GM21825 (cell line): ENCODE measurements around the gene MALT1.

Experiments used
- ATAC-seq: cut with Tn5 transposase; IDR thresholded peaks from one replicate; pipeline ENCODE4 v1.9.1; 2021; ENCODE audit warnings: mild to moderate bottlenecking, moderate library complexity; ENCODE audit not compliant: unreplicated experiment

MALT1 gene

DNA sequence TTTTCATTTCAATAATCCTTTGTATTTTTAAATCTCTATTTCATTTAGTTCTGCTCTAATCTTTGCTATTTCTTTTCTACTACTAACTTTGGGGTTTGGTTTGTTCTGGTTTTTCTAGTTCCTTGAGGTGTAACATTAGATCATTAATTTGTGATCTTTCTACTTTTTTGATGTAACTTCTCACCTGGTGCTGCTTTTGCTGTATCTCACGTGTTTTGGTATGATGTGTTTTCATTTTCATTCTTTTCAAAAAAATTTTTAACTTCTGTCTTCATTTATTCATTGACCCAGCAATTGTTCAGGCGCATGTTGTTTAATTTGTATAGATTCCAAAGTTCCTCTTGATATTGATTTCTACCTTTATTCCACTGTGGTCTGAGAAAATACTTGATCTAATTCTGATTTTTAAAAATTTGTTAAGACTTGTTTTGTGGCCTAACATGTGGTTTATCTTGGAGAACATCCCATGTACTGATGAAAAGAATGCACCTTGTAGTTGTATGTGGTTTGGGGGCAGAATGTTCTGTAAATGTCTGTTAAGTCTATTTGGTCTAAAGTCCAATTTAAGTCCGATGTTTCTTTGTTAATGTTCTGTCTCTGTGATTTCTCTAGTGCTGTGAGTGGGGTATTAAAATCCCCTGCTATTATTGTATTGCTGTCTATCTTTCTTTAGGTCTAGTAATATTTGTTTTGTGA lies 17.3 kb upstream of the MALT1 start:
- no peak for ATAC-seq

DNA sequence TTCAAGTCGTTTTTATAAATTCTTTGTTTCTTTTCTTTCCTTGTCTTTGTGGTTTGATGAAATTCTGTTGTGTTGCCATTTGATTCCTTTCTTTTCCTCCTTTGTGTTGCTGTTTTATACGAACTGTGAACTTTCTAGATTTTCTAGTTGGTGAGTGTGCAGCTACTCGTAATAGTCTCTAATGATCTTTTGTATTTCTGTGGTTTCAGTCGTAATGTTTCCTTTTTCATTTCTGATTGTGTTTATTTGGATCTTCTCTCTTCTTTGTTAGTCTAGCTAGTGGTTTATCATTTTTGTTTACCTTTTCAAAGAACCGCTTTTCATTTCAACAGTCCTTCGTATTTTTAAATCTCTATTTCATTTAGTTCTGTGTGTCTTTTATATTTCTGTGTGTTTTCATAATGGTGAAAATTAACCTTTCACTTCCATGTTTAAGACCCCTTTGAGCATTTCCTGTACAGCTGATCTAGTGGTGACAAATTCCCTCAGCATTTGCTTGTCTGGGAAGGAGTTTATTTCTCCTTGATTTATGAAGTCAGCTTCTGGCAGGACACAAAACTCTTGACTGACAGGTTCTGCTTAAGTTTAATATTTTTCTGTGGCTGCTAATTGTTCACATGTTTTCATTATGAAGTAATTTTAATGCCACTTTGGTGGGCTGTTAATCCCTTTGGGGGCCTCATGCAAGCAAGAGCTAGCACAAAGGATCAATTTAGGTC lies 16.2 kb upstream of the MALT1 start:
- ATAC-seq: no peak

DNA sequence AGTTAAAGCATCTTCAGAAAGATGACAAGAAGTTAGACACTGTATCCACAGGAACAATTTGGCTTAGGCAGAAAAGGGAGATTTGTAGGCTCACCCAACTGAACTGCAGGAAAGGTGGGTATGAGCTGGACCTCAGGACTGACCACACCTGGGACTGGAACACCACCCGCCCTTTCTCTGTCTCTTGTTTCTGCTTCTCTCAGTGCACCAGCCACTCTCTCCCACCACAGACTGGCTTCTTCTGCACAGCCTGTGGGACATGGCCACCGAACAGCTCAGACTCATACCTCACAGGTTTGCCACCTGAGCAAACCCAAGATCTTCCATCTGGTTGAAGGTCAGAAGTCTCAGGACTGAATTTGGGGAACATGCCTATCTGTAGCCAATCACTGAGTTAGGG lies 14.2 kb upstream of the MALT1 start:
- ATAC-seq: no peak

DNA sequence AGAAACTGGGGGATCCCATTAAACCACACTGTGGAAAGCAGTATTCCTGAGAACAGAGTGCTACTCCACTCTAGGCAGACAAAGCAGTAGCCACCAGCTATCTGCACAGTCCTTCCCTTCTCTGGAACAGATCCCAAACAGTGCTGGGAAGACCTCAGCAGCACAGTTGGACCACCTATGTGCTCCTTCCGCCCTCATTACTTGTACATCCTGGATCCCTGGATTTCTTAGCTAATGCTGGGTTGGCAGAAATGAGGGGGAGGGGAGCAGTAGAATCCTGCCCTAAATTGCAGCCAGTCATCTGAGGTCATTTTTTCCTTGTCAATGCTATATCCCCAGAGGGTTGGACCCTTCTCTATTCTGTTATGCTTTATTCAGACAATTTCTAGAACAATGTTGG lies 13.8 kb upstream of the MALT1 start:
- ATAC-seq: no peak

DNA sequence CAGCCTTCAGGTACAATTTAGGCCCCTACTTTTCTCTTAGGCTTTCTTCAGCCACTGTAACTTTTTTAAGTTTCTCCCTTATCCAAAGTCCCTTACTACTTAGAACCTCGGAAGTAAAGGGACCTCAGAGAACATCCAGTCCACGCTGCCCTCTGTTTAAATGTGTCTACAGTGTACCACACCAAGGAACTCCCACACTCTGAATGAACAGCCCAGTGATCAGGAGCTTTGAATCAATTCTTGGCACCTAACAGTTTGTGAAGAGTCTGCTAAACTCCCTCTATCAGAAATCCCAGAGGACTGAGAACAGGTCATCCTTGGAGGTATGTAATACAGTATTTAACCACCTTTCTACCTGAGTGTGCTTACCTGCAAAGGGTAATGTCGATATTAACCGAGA lies 11.6 kb upstream of the MALT1 start:
- no peak for ATAC-seq

DNA sequence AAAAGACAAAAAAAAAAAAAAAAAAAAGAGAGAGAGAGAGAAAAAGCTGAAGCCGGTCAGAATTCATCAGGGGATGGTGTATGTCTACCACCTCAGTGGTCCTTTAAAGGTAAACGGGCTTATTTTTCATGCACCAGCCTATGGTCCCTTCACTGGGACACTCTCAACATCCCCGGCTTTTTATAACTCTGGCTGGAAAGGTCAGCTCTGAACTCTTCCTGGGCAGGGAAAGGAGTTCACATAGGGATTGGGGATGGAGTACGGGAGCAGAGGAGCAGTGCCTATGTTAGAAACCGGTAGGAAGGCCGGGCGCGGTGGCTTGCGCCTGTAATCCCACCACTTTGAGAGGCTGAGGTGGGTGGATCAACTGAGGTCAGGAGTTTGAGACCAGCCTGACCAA lies 10.3 kb upstream of the MALT1 start:
- ATAC-seq: no peak

DNA sequence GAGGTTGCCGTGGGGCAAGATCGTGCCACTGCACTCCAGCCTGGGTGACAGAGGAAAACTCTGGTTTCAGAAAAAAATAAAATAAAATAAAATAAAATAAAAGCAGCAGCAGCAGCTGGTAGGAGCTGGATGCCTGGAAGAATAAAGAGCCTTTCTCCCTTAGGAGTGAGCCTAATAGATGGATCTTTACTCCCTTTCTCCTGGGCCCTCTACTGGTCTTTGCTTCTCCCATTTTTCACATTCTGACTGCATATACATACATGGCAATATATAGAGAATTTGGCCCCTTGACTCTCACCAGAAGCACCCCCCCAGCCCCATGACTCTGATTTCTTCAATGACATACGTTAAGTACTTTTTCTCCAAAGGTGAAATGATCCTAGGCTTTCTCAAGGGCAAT lies 9.8 kb upstream of the MALT1 start:
- ATAC-seq: no peak

DNA sequence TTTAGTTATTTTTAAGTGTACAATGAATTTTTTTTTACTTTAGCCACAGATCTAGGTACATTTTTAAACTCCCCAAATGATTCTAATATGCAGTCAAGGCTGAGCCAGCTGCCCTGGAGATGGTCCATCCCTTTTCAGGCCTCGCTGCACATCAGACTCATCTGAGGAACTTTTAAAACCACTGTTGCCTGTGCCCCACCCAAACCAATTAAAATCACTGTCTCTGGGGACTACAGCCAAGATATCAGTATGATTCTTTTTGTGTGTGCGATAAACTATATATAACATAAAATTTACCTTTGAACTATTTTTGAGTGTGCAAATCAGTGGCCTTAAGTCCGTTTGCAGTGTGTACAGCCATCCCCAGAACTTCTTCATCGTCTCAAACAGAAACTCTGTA lies 9.1 kb upstream of the MALT1 start:
- ATAC-seq: no peak

DNA sequence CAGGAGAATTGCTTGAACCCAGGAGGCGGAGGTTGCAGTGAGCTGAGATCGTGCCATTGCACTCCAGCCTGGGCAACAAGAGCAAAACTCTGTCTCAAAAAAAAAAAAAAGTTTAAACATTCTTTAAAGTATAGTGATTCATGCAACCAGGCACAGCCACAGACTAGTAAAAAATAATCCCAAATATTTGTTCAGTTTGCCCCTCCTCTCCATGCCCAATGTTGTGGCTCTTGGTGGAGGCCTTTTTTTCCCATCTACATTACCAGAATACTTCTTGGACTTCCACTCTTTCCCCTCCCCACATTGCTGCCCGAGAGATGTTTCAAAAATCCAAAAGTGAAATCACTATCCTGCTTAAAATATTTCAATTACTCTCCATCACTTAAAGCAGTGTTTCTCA lies 5.1 kb upstream of the MALT1 start:
- no peak for ATAC-seq

DNA sequence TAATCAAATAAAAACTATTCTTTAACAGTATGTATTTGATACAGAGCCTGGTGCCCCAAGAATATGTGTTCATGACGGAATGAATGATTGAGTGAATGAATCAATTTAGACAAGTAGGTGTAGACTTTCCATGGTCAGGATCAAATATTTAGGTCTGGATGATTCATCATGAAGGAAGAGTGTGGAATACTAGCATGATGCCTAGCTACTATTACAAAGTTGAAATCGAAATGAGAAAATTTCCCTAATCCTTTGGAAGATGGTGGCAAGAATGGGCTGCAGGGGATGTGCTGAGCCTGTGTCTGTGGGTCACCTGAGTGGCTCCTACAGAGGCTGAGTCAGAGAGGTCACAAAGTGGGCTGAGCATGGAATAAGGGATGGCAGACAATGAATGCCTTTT lies 3.1 kb upstream of the MALT1 start:
- ATAC-seq: no peak

DNA sequence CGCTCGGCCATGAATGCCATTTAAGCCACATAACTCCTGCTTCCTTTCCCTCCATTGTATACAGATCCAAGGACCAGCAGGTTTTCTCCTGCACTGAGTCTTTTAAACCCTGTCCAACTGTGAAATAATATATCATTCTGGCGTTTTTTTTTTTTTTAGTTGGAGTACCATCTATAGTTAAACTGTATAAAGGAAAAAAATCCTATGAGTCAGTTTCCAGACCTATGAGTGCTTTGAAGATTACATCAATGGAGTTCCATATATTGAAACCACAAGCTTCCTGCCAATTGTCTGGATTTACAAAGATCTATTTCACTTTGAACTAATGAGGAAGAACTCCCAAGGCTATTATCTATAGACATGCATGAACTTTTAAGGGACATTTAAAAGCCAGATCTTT lies 2.4 kb upstream of the MALT1 start:
- no peak for ATAC-seq

DNA sequence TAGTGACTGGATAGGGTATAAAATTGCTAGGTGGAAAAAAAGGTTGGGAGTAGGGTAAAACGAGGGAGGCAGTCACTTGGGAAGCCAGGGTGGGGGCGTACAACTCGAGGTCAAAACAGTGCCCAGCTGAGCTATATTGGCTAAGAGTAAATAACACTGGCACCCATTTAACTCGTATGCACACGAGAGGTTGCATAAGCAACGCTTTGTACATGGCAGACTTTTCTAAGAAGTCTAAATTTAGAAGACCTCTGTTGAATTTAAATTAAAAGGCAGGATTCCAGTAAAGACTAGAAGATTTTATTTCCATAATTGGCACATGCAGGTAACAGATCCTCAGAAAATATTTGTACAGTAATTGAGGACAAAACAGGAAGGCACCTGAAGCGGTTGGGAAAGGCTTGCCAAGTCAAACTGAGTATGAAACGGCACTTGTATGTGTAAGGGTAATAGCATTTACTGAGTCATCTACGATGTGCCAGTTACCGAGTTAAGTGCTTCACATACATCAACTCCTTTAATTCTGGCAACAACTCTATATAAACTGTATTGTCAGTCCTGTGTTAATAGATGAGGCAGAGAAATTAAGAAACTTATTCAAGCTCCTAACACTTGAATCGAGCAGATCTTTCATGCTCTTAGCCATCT lies 1.4 kb upstream of the MALT1 start:
- no peak for ATAC-seq

DNA sequence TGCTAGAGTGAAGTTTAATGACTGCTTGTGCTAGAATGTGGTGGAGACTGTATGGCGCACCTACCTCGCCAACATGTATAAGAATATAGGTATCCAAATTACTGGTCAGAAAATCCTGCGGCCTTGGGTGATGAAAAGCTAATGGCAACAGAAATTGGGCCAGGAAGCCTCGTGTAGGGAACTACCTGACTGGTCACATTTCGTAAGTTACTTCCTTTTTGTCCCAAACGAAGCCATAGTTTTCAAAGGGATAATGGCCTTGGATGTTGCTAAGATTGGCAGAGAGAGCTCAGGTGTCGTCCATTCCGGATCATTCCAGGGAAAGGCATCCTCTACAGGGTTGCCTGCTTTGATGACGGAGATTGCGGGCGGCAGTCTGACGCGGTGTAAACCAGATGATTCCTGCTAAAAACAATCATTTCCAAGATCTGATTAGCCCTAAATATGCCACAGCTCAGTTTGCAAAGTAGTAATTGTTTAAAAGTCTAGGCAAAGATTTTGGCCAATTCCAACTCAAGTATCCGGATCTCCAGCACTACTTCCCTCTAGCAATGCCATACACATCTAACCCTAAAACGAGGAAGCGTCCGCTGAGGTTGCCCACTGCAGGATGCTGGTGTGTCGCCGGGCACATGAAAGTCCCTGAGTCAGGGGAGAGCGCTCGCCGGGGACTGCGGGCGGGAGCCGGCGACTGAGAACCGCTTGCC lies 708 bp upstream of the MALT1 start:
- no peak for ATAC-seq

DNA sequence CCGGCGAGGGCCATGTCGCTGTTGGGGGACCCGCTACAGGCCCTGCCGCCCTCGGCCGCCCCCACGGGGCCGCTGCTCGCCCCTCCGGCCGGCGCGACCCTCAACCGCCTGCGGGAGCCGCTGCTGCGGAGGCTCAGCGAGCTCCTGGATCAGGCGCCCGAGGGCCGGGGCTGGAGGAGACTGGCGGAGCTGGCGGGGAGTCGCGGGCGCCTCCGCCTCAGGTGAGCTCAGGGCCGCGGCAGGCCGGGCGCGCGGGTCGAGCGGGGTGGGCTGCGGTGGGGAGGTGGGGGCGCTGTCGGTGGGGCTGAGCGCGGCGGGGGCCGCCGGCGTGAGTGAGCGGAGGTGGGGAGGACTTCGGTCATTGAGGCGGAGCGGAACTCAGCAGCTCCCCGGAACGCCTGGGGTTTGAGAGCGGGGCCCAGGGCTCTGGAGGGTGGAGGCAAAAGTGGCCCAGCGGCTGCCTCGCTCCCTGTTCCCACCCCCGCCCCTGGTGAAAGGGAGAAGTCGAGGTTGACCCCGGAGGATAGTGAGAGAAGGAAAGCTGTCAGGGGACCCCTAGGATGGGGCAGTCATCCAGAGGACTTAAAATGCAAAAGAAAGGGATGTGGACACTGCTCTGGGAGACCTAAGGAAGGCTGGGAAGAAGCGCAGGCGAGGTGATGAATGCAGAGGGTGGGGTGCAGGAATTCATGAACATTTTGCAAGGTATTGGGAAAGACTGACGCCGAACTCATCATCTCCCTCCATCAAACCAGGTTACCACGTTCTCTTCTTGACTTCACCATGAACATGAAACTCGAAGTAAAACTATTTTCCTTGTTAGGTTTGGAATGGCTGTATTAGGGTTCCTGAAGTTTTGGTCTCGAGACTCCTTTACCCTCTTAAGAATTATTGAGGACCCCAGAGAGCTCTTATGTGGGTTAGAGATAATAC lies 633 bp downstream of the MALT1 start:
- ATAC-seq: peak; percentile 19

DNA sequence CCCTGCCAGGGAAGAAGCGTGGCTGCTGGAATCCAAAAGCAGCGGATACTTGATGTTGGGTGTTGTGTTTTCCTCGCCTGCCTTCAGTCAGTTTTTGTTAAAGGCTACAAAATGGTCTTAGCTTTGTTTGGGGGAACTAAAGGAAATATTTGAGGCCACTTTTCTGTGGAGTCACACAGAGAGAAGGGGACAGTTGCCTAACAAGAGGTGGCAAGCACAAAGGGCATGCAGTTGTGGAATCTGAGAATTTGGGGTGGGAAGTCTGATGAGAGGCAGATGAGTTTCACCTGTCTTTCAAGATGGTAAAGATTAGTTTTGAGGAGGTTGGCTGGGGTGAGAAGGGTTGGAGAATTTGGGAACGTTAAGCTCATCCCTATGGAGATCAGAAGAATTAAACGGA lies 2.9 kb downstream of the MALT1 start:
- no peak for ATAC-seq

DNA sequence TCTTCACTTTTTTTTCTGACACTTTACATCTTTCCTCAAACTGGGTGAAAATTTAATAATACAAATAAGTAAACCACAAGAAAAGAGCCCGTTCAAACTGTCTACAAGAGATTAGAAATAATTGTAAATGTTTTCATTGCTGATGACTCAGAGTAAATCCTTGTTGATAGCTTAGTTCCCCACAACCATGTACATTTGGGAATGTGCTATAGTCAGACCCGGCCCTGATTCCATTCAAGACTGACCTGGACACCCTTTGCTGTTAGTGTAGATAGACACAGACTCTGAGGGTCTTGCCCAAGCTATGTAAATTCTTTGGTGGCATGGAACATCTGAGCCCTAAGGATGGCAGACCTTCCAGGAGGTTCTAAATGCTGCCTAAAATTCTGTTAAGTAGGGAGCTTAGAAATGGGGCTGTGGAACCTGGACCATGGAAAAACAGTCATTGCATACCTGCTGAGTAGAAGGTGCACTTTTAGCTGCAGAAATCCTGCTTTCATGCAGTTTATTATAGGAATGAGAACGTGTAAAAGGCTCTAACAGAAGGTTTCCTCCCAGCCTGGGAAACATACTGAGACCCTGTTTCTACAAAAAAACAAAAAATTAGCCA lies 3.7 kb downstream of the MALT1 start:
- no peak for ATAC-seq

DNA sequence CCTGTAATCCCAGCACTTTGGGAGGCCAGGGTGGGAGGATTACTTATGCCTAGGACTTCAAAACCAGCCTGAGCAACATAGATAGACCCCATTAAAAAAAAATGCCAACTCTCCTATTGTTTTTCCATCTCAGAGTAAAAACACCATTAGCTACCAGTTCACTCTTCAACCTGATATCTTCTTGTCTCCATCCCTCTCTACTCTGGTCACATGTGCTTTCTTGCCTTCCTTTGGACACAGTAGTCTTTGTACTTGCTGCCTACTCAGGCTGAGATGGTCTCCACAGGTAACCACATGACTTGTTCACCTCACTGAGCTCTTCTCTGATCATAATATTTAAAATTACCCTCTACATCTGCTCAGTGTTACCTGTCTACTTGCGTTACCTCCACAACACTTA lies 5.0 kb downstream of the MALT1 start:
- ATAC-seq: no peak

DNA sequence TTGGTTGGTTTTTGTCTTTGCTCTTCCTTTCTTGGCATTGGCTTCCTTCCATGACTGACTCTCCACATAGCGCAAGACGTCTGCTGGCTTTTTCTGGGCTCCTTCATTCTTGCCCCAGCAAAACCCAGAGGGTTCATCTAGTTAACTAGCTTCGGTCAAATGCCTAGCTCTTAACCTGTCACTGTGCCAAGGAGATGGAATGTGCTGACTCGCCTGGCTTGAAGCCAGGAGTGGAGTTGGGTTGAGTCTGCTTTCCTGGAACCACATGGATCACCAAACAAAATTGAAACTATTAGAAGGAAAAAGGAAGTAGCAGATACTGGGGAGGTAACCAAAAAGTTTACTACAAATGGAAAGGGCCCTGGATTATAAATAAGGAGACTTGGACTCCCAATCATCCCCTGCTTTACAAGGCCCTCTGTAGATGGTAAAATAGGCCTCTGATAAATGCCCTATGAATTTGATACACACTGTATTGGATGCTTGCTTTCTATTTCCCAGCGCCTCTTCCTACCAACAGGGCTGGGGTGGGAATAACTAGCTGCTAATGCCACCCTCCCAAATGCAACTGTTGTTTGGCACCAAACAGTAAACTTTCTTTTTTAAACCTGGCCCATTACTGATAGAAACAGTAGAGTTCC lies 11.3 kb downstream of the MALT1 start:
- ATAC-seq: no peak

DNA sequence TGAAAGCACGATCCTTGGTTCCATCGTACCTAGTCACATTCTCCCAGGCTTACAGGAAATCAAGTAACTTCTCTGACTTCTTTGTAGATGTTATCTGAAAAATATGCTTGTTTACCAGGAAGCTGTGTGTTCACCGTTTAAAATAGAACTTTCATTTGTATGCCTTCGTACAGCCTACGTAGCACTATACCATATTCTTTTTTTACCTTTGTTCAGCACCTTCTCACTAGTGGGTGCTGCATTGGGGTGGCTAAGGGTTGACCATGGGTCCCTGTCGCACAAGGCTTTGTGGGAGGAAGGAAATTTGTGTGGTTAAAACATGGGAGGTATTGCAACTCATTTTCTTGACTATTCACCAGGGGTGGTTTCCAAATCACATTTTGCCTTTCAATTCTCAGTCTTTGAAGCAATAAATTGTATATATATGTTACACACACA lies 16.6 kb downstream of the MALT1 start:
- peak; percentile 79 for ATAC-seq

DNA sequence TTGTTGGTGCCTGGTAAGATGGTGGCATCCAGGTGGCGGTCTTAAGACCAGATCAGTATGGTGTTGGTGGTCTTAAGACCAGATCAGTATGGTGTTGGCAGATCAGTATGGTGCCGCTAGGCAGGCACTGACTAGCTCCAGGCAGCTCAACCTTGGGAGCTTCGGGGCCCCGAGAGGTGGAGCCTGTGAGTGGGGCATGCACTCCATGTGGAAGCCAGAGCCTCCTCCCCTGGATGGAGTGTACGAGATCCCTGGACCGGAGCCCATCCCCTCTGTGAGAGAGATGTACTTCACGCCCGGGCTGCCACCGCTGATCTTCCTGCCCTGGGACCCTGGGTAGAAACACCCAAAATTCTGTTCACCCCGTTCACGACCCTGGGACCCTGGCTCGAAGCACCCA lies 19.0 kb downstream of the MALT1 start:
- no peak for ATAC-seq
